HG03045 (cell line): Measurements from ENCODE around the gene CLSTN2.

Experiments
- ATAC-seq: cut with Tn5 transposase; IDR thresholded peaks from one replicate; pipeline ENCODE4 v1.9.1; 2021; ENCODE audit warnings: mild to moderate bottlenecking, moderate library complexity; ENCODE audit not compliant: unreplicated experiment

CLSTN2 gene

GRCh38 chr3:140470211-140470610, 535.2 kb downstream of the CLSTN2 start:
- no peak for ATAC-seq

DNA sequence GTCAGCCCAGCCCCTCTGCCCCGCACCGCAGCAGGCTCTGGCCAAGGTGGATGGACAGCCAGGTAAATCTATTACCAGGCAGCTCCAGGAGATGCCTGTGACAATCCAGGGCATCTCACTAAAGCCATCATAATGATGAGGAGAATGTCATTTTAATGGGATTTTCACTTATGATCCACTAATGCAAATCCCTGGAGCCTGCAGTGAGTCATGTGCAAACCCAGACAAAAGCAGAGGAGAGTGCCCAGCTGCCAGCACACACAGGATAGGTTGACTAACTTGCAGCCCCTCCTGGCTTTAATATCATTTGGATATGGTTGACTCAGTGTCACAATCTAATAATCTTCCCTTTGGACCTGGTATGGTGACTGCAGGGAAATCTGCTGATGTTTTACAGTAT, 536.0 kb downstream of the CLSTN2 start:
- no peak for ATAC-seq

GRCh38 chr3:140472306-140473020, 537.5 kb downstream of the CLSTN2 start:
- ATAC-seq: no peak

DNA sequence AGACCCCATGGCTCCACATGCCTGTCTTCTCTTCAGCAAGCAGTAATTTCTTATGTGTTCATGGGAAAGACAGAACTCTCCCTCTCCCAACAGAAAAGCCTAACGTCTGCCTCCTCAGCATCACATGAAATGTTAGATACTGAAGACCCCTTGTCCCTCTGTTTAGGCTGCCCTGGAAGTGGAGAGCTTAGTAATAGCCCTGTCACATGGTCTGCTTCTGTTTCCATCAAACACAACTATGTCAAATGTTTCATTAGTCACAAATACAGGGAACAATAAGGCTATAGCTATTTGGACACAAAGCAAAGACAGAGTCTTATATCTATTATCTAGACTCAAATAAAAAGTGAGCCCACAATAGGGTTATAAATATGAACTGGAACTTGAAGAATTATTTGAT, 552.6 kb downstream of the CLSTN2 start:
- ATAC-seq: no peak

GRCh38 chr3:140493271-140493670, 558.3 kb downstream of the CLSTN2 start:
- ATAC-seq: no peak

DNA sequence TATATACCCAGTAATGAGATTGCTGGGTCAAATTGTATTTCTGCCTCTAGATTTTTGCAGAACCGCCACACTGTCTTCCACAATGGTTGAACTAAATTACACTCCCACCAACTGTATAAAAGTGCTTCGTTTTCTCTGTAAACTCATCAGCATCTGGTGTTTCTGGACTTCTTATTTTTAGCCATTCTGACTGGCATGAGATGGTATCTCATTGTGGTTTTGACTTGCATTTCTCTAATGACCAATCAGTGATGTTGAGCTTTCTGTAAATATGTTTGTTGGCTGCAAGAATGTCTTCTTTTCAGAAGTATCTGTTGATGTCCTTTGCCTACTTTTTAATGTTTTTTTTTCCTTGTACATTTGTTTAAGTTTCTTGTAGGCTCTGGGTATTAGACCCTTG, 560.0 kb downstream of the CLSTN2 start:
- no peak for ATAC-seq

DNA sequence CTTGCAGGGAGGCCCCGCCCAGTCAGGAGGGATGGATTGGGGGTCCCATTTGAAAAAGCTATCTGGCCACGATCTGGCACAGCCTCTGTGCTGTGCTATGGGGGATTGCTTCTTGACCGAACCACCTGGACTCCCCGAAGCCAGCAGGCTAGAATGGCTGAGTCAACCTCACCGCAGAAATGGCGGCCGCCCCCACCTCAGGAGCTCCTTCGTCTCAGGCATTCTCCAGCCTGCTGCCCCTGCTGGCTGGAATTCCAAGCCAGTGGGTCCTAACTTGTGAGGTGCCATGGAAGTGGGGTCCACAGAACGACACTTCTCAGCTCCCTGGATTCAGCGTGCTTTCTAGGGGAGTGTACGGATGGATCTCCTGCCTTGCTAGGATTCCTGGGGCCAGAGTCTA, 562.3 kb downstream of the CLSTN2 start:
- no peak for ATAC-seq

- no peak for ATAC-seq
These were observed 564.3 kb downstream of the CLSTN2 start for GRCh38 chr3:140499114-140499757.

DNA sequence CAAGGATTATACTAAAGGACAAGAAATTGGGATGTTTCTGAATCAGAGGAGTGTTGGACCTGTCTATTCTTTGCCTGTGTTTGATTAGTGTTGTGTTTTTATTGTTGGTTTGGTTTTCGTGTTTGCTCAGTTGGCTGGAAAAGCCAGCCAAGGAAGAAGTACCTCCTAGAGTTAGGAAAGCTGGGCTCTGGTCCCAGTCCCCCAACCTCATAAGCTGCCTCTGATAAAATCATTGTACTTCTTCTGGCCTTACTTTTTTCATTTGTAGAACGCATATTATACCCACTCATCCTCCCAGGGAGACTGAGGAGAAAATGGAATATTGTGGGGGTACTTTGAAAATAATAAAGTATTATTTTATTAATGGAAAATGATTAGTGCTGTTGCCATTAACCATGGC, 565.5 kb downstream of the CLSTN2 start:
- no peak for ATAC-seq

DNA sequence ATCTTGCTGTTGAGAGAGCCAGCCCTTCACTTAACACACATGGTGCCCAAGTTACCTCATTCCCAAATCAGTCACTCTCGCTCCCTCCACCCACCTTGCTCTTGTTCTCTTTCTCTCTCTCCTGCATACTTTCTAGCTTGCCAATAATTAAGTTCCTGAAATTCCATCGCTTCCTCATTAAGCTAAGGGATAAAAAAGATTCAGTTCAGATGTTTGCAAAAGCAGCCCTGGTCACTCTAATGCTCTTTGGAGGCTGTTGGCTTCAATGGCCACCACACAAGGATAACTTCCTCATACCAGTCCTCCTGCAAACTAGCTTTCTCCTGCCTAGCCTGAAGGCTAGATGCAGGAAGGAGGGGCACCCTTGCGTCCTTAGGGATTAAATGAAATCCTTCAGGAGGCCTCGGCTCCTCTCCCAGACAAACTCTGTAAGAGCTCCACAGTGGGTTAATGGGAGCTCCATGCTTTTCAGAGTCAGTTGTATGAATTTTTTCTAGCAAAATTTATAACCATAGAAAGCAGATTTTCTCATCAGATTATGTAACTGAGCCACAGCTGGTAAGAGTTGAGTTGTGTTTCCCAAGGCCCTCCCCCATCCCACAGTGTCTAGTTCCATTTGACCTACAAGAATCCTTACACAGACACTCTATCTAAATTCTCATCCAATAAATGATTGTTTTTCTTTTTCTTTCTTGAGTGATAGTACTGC, 566.2 kb downstream of the CLSTN2 start:
- no peak for ATAC-seq

- no peak for ATAC-seq
These were observed 566.9 kb downstream of the CLSTN2 start for GRCh38 chr3:140501770-140502364.

DNA sequence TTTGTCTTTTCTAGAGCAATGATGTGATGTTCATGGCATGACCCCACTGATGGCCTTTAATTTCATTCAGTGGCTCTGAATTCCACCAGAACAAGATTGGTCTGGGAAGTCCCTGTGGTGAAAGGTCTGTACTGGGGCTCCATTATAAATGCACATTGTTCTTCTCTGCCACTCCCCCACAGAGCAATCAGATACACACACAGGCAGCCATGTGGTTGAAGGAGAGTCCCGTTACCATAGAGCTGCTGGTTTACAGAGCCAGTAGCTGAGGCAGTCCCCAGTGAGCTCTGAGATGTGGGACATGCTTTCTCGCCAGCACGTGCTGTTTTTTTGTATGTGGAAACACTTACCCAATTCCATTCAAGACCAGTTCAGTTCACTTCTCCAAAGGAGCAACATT, 570.2 kb downstream of the CLSTN2 start:
- ATAC-seq: no peak

DNA sequence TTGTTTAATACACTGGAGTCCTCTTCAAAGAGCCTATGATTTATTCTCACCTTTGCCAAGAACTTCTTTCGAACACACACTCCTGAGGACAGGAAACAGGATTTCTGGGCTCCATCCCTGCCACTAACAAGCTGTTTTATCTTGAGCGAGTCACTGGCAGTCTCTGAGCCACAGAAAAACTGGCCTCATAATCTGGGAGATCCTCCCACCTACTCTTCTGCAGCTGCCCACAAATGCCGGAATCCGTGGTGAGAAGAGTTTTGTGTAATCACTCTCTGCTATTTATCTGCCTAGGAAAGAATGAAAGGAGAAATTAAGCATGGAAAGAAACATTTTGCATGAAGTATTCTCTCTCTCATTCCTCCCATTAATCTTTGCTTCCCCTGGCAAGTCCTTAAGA, 570.9 kb downstream of the CLSTN2 start:
- ATAC-seq: no peak

DNA sequence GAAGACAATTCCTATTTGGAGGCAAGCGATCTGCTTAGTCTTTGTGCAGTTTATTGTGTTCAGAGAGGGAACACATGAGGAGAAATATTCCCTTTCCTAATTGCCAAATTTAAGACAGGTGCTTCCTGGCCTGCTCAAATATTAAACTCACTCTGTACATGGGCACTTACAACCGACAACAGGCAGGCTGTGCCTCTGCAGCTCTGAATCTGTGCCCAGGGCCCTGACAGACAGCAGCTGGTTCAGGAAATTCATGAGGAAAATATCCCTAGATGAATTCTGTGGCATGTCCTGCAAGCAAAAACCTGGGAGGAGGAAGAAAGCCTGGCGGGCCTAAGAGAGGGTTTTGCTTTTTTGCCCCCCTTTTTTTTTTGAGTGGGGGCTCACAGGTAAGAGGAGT, 573.6 kb downstream of the CLSTN2 start:
- ATAC-seq: no peak

GRCh38 chr3:140509534-140509933, 574.5 kb downstream of the CLSTN2 start:
- ATAC-seq: no peak

- ATAC-seq: no peak
These were observed 575.4 kb downstream of the CLSTN2 start for GRCh38 chr3:140510303-140510861.

DNA sequence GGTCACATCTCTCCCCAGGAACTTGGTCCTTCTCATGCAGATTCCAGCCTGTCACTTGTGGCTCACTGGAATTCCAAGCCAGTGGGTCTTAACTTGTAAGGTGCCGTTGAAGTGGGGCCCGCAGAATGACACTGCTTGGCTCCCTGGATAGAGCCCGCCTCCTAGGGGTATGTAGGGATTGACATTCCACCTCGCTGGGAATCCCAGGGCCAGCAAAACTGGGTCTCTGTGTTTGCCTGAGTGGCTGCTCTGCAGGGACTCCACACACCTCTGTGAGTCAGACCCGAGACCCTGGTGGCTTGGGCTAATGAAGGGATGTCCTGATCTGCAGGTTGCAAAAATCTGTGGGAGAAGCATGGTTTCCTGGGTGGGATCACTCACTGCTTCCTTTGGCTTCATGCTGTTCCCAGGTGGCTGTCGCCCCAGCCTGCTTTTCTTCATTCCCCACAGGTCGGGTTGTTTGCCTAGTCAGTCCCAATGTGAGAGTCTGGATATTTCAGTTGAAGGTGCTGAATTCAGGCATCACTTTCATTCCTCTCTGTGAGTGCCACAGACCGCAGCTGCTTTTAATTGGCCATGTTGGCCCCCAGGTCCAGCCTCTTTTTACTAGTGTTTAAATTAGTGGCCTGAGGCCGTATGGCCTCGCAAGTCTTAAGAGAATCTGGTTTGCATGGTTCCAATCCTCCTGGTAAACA, 586.9 kb downstream of the CLSTN2 start:
- no peak for ATAC-seq

GRCh38 chr3:140522653-140523380, 587.8 kb downstream of the CLSTN2 start:
- no peak for ATAC-seq

DNA sequence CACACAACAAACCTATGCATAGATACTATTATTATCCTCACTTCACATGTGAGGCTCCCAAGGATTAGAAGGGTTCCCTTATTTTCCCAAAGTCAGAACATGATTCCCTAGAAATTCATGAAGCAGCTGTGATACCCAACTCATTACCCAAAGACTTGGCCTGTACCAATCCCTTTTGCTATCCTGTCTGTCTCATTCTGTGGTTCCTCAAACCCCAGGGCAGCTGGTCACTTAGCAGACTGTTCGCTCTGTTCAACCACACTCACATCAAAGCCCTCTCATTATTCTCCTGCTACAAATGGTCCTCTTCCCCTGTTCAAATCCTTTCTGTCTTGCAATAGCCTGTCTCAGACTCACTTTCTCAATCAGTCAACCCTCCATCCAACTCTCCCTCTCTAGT, 588.6 kb downstream of the CLSTN2 start:
- ATAC-seq: no peak

DNA sequence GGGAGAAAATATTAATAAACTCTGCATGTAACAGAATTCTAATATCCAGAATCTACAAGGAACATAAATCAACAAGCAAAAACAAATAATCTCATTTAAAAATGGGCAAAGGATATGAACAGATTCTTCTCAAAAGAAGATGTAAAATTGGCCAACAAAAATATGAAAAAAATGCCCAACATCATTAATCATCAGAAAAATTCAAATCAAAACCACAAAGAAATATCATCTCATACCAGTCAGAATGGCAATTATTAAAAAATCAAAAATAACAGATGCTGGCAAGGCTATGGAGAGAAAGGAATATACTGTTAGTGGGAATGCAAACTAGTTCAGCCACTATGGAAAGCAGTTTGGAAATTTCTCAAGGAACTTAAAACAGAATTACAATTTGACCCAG, 592.2 kb downstream of the CLSTN2 start:
- ATAC-seq: no peak
